K562 (cell line): Measurements from ENCODE around the gene CYBB. TPM values are rescaled to one million over a fixed set of nuclear protein-coding genes. Genes with fewer than 3 reads are reported as not detected.

Experiments
- ATAC-seq: fragments of 200-7000 bp; cut with Tn5 transposase; 3 replicates; pipeline ENCODE4 v1.9.1; 2020; ENCODE audit warnings: moderate library complexity
- BruUV-seq: library from RNA; stranded (reverse); fragments of 400-500 nt; replicated peaks from 2 replicates; lab custom pipeline; 2021; lab: Mats Ljungman, UMichigan
- CTCF ChIA-PET: fragments of 300-600 bp; formaldehyde crosslinking; extraction: SDS; loops from one replicate; lab custom pipeline; 2021; ENCODE audit warnings: low intra/inter-chr PET ratio; lab: Yijun Ruan, JAX
- POLR2A ChIA-PET: fragments of 300-600, 350-650 bp; sonication (Branson Sonifier 250); formaldehyde crosslinking; extraction: SDS; loops from one replicate; lab custom pipeline; 2021; ENCODE audit warnings: antibody characterized with exemption, inconsistent platforms; lab: Yijun Ruan, JAX
- DNase-seq, 4 experiments: peaks; one replicate each; pipeline versions ENCODE4 v3.0.0 to v3.0.0-alpha.2; 2011 to 2018; ENCODE audit warnings: low spot score in 3 of 4, mixed read lengths in 3 of 4; ENCODE audit errors: extremely low read depth in 1 of 4
- FAIRE-seq: peaks from 2 replicates; lab custom pipeline; 2011; peaks lifted over from hg19 to GRCh38; lab: Jason Lieb, UNC
- H2AFZ ChIP-seq: 2 replicates; pipeline ENCODE4 v1.6.0; 2011; ENCODE audit warnings: low read depth, low read length, control low read depth, inconsistent platforms
- H3K27ac ChIP-seq: fragments of 200-600 bp; 3 replicates; pipeline ENCODE4 v1.8.0; 2011; ENCODE audit warnings: low read depth, mild to moderate bottlenecking, control low read depth, inconsistent platforms, low read length, moderate library complexity, mixed read lengths; ENCODE audit errors: extremely low read depth
- H3K27me3 ChIP-seq, 2 experiments: fragments of 300-600 bp in 1 of 2; 2 replicates in 1 of 2; 3 replicates in 1 of 2; pipeline versions ENCODE4 v1.6.0 to v1.8.0; 2011; ENCODE audit warnings: inconsistent platforms in 2 of 2, low read length in 2 of 2, mild to moderate bottlenecking in 1 of 2, mixed read lengths in 1 of 2, moderate library complexity in 1 of 2; ENCODE audit not compliant: control insufficient read depth in 2 of 2, insufficient read depth in 2 of 2
- H3K36me3 ChIP-seq: fragments of 300-600 bp; 3 replicates; pipeline ENCODE4 v1.8.0; 2011; ENCODE audit warnings: mild to moderate bottlenecking, low read length, inconsistent platforms; ENCODE audit not compliant: control insufficient read depth, insufficient read depth
- H3K4me1 ChIP-seq, 2 experiments: fragments of 200-600 bp in 1 of 2; replicated peaks in 1 of 2; 2 replicates in 1 of 2; 3 replicates in 1 of 2; pipeline versions ENCODE4 v1.5.1 to v1.8.0; 2011; ENCODE audit warnings: inconsistent platforms in 2 of 2, low read length in 2 of 2, mild to moderate bottlenecking in 1 of 2, mixed read lengths in 1 of 2, moderate library complexity in 1 of 2; ENCODE audit not compliant: control insufficient read depth in 2 of 2, insufficient read depth in 2 of 2
- H3K4me2 ChIP-seq: 2 replicates; pipeline ENCODE4 v1.6.1; 2011; ENCODE audit warnings: low read length, control low read depth, inconsistent platforms, mixed read lengths; ENCODE audit not compliant: insufficient read depth
- H3K4me3 ChIP-seq: fragments of 200-600 bp; sonication (generic), shearing (Covaris generic); 2 replicates; pipeline ENCODE4 v1.5.1; 2016; ENCODE audit warnings: control low read depth, inconsistent platforms
- H3K79me2 ChIP-seq: fragments of 200-600 bp; 3 replicates; pipeline ENCODE4 v1.8.0; 2011; ENCODE audit warnings: low read length, inconsistent platforms; ENCODE audit not compliant: control insufficient read depth, insufficient read depth
- H3K9ac ChIP-seq, 2 experiments: 2 replicates each; pipeline versions ENCODE4 v1.6.0 to v1.6.1; 2011; ENCODE audit warnings: low read depth in 2 of 2, low read length in 2 of 2, control low read depth in 1 of 2, inconsistent platforms in 1 of 2, mild to moderate bottlenecking in 1 of 2, mixed read lengths in 1 of 2; ENCODE audit not compliant: insufficient read depth in 1 of 2
- H3K9me1 ChIP-seq: one replicate; pipeline ENCODE4 v1.6.0; 2011; ENCODE audit warnings: inconsistent platforms, mild to moderate bottlenecking, low read length, moderate library complexity; ENCODE audit not compliant: control insufficient read depth, insufficient read depth
- H3K9me3 ChIP-seq: replicated peaks from 2 replicates; pipeline ENCODE4 v1.5.1; 2011; ENCODE audit warnings: low read depth, low read length, inconsistent platforms; ENCODE audit not compliant: control insufficient read depth, insufficient read depth
- H4K20me1 ChIP-seq: replicated peaks from 2 replicates; pipeline ENCODE4 v1.6.1; 2011; ENCODE audit warnings: low read length, inconsistent platforms, mixed read lengths; ENCODE audit not compliant: control insufficient read depth, insufficient read depth
- POLR2B ChIP-seq: fragments of 450-650 bp; IDR thresholded peaks from 2 replicates; pipeline ENCODE4 v1.6.1; 2018; ENCODE audit warnings: low read depth; ENCODE audit not compliant: partially characterized antibody
- RBFOX2 ChIP-seq: fragments of 200-400 bp; formaldehyde crosslinking; IDR thresholded peaks from 2 replicates; pipeline ENCODE4 v1.6.1; 2017; ENCODE audit warnings: low read depth, mild to moderate bottlenecking, low read length, moderate library complexity
- SLC30A9 ChIP-seq: fragments of 250-450 bp; sonication (Bioruptor Pico); IDR thresholded peaks from 2 replicates; pipeline ENCODE4 v1.8.0; 2022; ENCODE audit warnings: mild to moderate bottlenecking, moderate library complexity
- SREBF2 ChIP-seq: sonication (generic); formaldehyde crosslinking; IDR thresholded peaks from 2 replicates; pipeline ENCODE4 v1.4.0; 2020; ENCODE audit warnings: mild to moderate bottlenecking, missing genetic modification reagents
- USF2 ChIP-seq: sonication (generic); formaldehyde crosslinking; IDR thresholded peaks from 2 replicates; pipeline ENCODE4 v1.5.0; 2020; ENCODE audit warnings: missing genetic modification reagents
- ZBTB8A ChIP-seq: fragments of 450-650 bp; IDR thresholded peaks from 2 replicates; pipeline ENCODE4 v1.6.1; 2018; ENCODE audit warnings: mild to moderate bottlenecking, moderate library complexity; ENCODE audit not compliant: partially characterized antibody
- ZNF23 ChIP-seq: fragments of 250-450 bp; sonication (Bioruptor Pico); IDR thresholded peaks from 2 replicates; pipeline ENCODE4 v1.4.0; 2020; ENCODE audit warnings: mild to moderate bottlenecking
- ZNF696 ChIP-seq: fragments of 250-450 bp; sonication (Bioruptor Pico); conservative IDR thresholded peaks from 2 replicates; pipeline ENCODE4 v1.4.0; 2020; ENCODE audit warnings: mild to moderate bottlenecking, moderate library complexity
- WGBS: fragments of 100-300 bp; shearing (Covaris generic); methylation state at CpG from one replicate; pipeline ENCODE4 v1.1.6; 2016; ENCODE audit warnings: low coverage, mixed read lengths; ENCODE audit not compliant: insufficient coverage; ENCODE audit errors: missing lambda C conversion rate; 5-methylcytosine and 5-hydroxymethylcytosine counted together
- in situ Hi-C: fragments of 300-500 bp; cut with MboI; formaldehyde crosslinking; loops from 4 replicates; pipeline ENCODE4 v1.15.0; 2018; ENCODE audit warnings: inconsistent platforms, mixed read lengths
- intact Hi-C: fragments of 100-400 bp; cut with micrococcal nuclease; formaldehyde crosslinking; loops from 2 replicates; pipeline ENCODE4 v1.14.2; 2022
- polyA plus RNA-seq, 8 experiments: library from polyadenylated mRNA; depleted of rRNA in 4 of 8; stranded (reverse) in 5 of 8; unstranded in 3 of 8; fragments of >200 nt; fragmentation: Nextera tagmentation in 2 of 8; fragmentation: Illumina TruSeq in 1 of 8; extraction: Ambion mirVana in 2 of 8; extraction: Trizol in 1 of 8; gene quantifications; 2 replicates each; pipeline versions ENCODE4 v1.2.1 to v1.2.3, GENCODE V29; 2011 to 2014; ENCODE audit warnings: inconsistent platforms in 1 of 8, missing spikeins in 1 of 8
- total RNA-seq, 7 experiments: library from RNA; depleted of rRNA in 6 of 7; stranded (reverse); fragments of >200 nt in 6 of 7; fragmentation: Illumina TruSeq in 2 of 7; extraction: Trizol in 2 of 7; gene quantifications; 2 replicates each; pipeline versions ENCODE4 v1.2.1 to v1.2.3, GENCODE V29; 2011 to 2021; ENCODE audit warnings: low replicate concordance in 1 of 7

Gene CYBB
- total and polyA plus RNA-seq, 9 of the 15 experiments (the other 6 are each of a cell fraction or from before 2014, with no cell fraction given) = 0.25 to 1.3 (median 0.74) TPM

GRCh38 chrX:37799936-37800335, 20.1 kb downstream of the CYBB start:
- H3K27me3 ChIP-seq = no peaks in the 10 kb centered on the region
- no peaks in the 10 kb centered on the region for H3K36me3 ChIP-seq
- DNase-seq (no peak), FAIRE-seq (no peak), ATAC-seq (no peak)
- ChIA-PET POLR2A (no interaction called here), CTCF (no interaction called here)
- BruUV-seq = no TSS peak
- intact Hi-C loops (no loop called here), in situ Hi-C loops (no loop called here)
- H3K9ac ChIP-seq = no peak overlapping the region
- no peaks in the 10 kb centered on the region for H4K20me1 ChIP-seq
- H2AFZ ChIP-seq = no peak overlapping the region
- H3K27ac ChIP-seq = no peak overlapping the region
- H3K79me2 ChIP-seq = no peaks in the 10 kb centered on the region
- H3K4me1 ChIP-seq = no peaks in the 10 kb centered on the region
- WGBS = 28% methylated on average over 2 of the region's 2 CpGs
- H3K4me3 ChIP-seq = no peak overlapping the region
- H3K9me3 ChIP-seq = no peaks in the 10 kb centered on the region
- H3K4me2 ChIP-seq = no peak overlapping the region
- no peaks in the 10 kb centered on the region for H3K9me1 ChIP-seq
- TF ChIP-seq USF2 (CRISPR knock-in tag) (no peak), SLC30A9 (CRISPR knock-in tag) (no peak), ZNF696 (no peak), ZNF23 (CRISPR knock-in tag) (no peak), POLR2B (no peak), RBFOX2 (no peak), ZBTB8A (no peak), SREBF2 (CRISPR knock-in tag) (no peak)
